Left lung (tissue), 10 donors: ENCODE measurements around the gene PGGT1B. TPM values are rescaled to one million over a fixed set of nuclear protein-coding genes. Genes with fewer than 3 reads are reported as not detected.

Experiments
- ATAC-seq: fragments of 200-7000 bp; cut with Tn5 transposase; one replicate; pipeline ENCODE4 v1.9.1; 2020; ENCODE audit warnings: moderate library complexity
- DNase-seq, 4 donors: peaks; one replicate each; pipeline ENCODE4 v3.0.0-alpha.2; 2013 to 2020
- H3K27ac ChIP-seq, 2 donors: fragments of 200-600 bp; sonication (generic) in 1 of 2; one replicate each; pipeline versions ENCODE4 v1.5.0 to v1.8.0; 2020 to 2021
- H3K27me3 ChIP-seq, 2 donors: fragments of 200-600 bp; sonication (generic) in 1 of 2; one replicate each; pipeline versions ENCODE4 v1.5.0 to v1.8.0; 2020 to 2021
- H3K36me3 ChIP-seq, 2 donors: fragments of 200-600 bp; sonication (generic) in 1 of 2; one replicate each; pipeline versions ENCODE4 v1.5.0 to v1.8.0; 2020 to 2021
- H3K4me1 ChIP-seq, 2 donors: fragments of 200-600 bp; one replicate each; pipeline ENCODE4 v1.8.0; 2021
- H3K4me3 ChIP-seq, 2 donors: fragments of 200-600 bp; sonication (generic) in 1 of 2; one replicate each; pipeline versions ENCODE4 v1.5.0 to v1.8.0; 2020 to 2021; ENCODE audit warnings: mild to moderate bottlenecking in 1 of 2
- H3K9me3 ChIP-seq, 2 donors: fragments of 200-600 bp; sonication (generic) in 1 of 2; one replicate each; pipeline versions ENCODE4 v1.5.0 to v1.8.0; 2020 to 2021
- intact Hi-C, 2 donors: fragments of 100-400 bp; cut with DNase I; formaldehyde crosslinking; loops; one replicate each; pipeline versions ENCODE4 v1.11.2 to v1.14.2; 2022
- polyA plus RNA-seq, 6 donors: library from polyadenylated mRNA; unstranded; fragments of 120-200 nt; gene quantifications; one replicate each; pipeline ENCODE4 v1.2.1, GENCODE V29; 2013; ENCODE audit not compliant: insufficient read length in 6 of 6
- total RNA-seq, 2 donors: library from RNA; stranded (reverse); fragmentation: NEBNext Ultra II Directional; extraction: Animal tissue kit (Norgen Biotek cat#: 25700); gene quantifications; one replicate each; pipeline ENCODE4 v1.2.1, GENCODE V29; 2021
- TF ChIP-seq, protein P1 (sequence below), 2 donors: fragments of 200-600 bp; sonication (generic) in 1 of 2; IDR thresholded peaks; one replicate each; pipeline versions ENCODE4 v1.5.0 to v1.8.0; 2021; ENCODE audit warnings: antibody characterized with exemption in 2 of 2
- donor health status: DM: no; HTN: yes; CAD: no.
- donor health status: DM: no; HTN: no; CAD: no.

PGGT1B gene
- total and polyA plus RNA-seq, 8 donors = 27.7 to 46.5 (median 36.9) TPM

DNA sequence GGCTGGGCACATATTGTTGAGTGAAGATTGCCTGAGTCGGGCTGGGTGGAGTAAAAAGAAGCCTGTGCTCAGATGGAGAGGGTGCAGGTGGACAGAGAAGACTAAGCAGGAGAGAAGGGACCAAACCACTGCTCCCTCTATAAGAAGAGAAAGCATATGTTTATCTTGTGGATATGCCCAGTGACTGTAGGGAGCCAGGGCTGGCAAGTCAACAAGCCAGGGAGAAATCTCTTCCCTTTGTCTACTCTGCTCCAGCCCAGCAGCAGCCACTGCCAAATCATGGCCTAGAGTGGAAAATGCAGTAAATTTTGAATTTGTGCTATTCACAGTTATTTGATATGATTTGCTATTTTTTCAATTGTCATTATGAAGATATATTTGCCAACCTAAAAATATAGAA lies 59.7 kb downstream of the PGGT1B start:
- intact Hi-C loops = no loop called here
- H3K4me1 ChIP-seq = no peaks in the 10 kb centered on the region
- H3K36me3 ChIP-seq = no peaks in the 10 kb centered on the region
- DNase-seq (no peak), ATAC-seq (no peak)
- no peak overlapping the region for H3K27ac ChIP-seq
- H3K27me3 ChIP-seq = no peaks in the 10 kb centered on the region
- TF ChIP-seq, protein P1, sequence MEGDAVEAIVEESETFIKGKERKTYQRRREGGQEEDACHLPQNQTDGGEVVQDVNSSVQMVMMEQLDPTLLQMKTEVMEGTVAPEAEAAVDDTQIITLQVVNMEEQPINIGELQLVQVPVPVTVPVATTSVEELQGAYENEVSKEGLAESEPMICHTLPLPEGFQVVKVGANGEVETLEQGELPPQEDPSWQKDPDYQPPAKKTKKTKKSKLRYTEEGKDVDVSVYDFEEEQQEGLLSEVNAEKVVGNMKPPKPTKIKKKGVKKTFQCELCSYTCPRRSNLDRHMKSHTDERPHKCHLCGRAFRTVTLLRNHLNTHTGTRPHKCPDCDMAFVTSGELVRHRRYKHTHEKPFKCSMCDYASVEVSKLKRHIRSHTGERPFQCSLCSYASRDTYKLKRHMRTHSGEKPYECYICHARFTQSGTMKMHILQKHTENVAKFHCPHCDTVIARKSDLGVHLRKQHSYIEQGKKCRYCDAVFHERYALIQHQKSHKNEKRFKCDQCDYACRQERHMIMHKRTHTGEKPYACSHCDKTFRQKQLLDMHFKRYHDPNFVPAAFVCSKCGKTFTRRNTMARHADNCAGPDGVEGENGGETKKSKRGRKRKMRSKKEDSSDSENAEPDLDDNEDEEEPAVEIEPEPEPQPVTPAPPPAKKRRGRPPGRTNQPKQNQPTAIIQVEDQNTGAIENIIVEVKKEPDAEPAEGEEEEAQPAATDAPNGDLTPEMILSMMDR (IDR thresholded peaks at IDR 0.05) = no peak
- no peaks in the 10 kb centered on the region for H3K9me3 ChIP-seq
- no peak overlapping the region for H3K4me3 ChIP-seq

DNA sequence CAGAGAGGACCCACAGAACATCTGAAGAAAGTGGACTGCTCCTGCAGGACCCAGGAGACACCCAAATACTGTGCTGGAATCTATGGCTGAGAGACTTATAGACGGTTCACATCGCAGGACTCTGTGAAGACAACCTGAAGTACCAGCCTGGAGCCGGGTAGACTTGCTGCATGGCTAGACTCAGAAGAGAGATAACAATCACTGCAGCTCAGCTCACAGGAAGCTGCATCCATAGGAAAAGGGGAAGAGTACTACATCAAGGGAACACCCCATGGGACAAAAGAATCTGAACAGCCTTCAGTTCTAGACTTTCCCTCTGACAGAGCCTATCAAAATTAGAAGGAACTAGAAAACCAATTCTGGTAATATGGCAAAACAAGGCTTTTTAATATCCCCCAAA lies 66.5 kb downstream of the PGGT1B start:
- ATAC-seq = no peak

DNA sequence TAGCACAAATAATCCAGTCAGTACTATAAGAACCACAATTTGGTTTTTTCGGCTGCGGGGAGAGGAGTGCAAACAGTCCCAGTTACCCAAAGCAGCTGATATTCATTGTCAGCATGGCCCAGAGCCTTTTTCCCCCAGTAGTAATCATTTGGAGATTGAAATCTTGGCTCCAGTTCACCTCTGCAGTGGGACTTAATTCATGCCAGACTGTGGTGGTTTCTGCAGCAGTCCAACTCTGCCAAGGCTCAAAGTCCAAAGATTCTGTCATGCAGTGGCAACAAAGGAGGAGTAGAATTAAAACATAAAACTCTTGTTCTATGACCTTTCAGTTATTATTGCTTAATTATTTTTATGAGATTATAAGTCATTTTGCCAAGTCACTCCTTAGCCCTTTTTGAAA lies 68.0 kb downstream of the PGGT1B start:
- intact Hi-C loops = no loop called here
- Histone ChIP-seq H3K27ac (no peak overlapping the region), H3K4me1 (peaks cover 0 to 4% of the 10 kb centered on the region in 2 donors), H3K9me3 (no peaks in the 10 kb centered on the region), H3K4me3 (no peak overlapping the region), H3K36me3 (no peaks in the 10 kb centered on the region), H3K27me3 (no peaks in the 10 kb centered on the region)
- DNase-seq (no peak), ATAC-seq (no peak)
- TF ChIP-seq, protein P1 (IDR thresholded peaks at IDR 0.05) = no peak

More for the DNA sequence above, 66.5 kb downstream of the PGGT1B start:
- Histone ChIP-seq H3K27me3 (no peaks in the 10 kb centered on the region), H3K9me3 (no peaks in the 10 kb centered on the region), H3K4me3 (no peak overlapping the region), H3K36me3 (no peaks in the 10 kb centered on the region), H3K4me1 (no peaks in the 10 kb centered on the region), H3K27ac (no peak overlapping the region)
- DNase-seq = no peak
- TF ChIP-seq, protein P1 (IDR thresholded peaks at IDR 0.05) = no peak
- intact Hi-C loops = no loop called here

DNA sequence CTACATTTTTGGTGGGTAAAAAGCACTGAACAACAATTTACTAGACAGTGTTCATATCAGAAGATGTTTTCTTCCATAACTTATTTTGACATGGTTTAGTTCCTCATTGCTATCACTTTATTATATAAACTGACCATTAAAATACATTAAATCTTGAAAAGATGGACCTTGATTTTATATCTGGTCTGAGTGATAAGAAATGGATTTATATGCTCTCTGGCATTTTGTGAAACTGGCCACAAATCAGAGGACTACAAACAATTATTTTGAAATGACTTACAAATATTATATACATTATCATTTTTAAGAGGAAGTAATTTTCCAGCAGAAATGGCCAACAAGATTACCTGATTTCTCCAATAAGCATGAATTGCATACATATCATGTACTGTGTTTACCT lies 69.4 kb downstream of the PGGT1B start:
- Histone ChIP-seq H3K27me3 (no peaks in the 10 kb centered on the region), H3K4me3 (no peak overlapping the region), H3K36me3 (no peaks in the 10 kb centered on the region), H3K9me3 (no peaks in the 10 kb centered on the region), H3K27ac (no peak overlapping the region), H3K4me1 (peaks cover 0 to 4% of the 10 kb centered on the region in 2 donors)
- no peak for DNase-seq
- no peak for ATAC-seq
- TF ChIP-seq, protein P1 (IDR thresholded peaks at IDR 0.05) = no peak
- intact Hi-C loops = no loop called here

DNA sequence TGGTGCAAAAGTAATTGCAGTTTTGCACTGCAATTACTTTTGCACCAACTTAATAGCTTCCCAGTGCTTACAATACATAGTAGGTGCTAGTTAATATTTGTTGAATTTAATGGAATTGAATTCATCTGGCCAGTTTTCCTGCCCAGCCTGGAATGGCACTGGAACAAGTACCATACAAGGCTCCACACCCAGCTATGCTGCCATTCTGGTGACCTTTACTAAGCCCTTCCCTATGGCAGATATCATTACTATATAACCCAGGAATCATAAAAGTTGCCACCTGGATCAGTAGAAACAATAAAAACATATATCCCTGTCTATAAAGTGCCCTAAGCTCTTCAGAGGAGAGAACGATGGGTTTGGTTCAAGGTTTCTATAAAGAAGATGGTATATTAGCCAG lies 70.6 kb downstream of the PGGT1B start:
- no peaks in the 10 kb centered on the region for H3K36me3 ChIP-seq

More for the DNA sequence above, 70.6 kb downstream of the PGGT1B start:
- intact Hi-C loops = no loop called here
- Histone ChIP-seq H3K4me3 (no peak overlapping the region), H3K27me3 (peaks cover 0 to 6% of the 10 kb centered on the region in 2 donors), H3K4me1 (peaks cover 0 to 4% of the 10 kb centered on the region in 2 donors), H3K27ac (no peak overlapping the region), H3K9me3 (no peaks in the 10 kb centered on the region)
- ATAC-seq (peak; percentile 13), DNase-seq (no peak)
- TF ChIP-seq, protein P1 (IDR thresholded peaks at IDR 0.05) = no peak
